ENCODE data around the gene LMNTD2.
"Not testable (repeated sequence)": the region's sequence is repeated elsewhere in the genome, so short reads cannot be mapped to it uniquely, and the experiment has no call there.

Gene LMNTD2

GRCh38 chr11:516918-517685 lies 43.4 kb downstream of the LMNTD2 start:
- DNase-seq (ENCODE audit: low spot score) = not testable (repeated sequence)

DNA sequence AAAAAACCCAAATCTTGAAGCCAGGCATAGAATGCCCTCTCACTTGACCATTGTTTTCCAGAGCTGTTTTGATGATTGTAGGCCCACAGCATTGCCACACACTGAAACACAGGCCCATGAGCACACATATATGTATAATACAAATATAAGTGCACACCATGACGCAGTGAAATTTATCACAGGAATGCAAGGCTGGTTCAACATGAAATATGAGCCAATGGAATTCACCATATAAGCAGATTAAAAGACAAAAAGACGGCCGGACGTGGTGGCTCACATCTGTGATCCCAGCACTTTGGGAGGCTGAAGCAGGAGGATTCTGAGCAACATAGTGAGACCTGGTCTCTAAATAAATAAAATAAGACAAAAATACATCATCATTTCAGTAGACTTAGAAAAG lies 44.1 kb downstream of the LMNTD2 start:
- DNase-seq (ENCODE audit: low spot score) = no peak

- DNase-seq (ENCODE audit: low spot score) = no peak
Measured at GRCh38 chr11:515131-515530, 45.4 kb downstream of the LMNTD2 start.

- DNase-seq (ENCODE audit: low spot score) = no peak
Measured at GRCh38 chr11:514606-515005, 45.9 kb downstream of the LMNTD2 start.

DNA sequence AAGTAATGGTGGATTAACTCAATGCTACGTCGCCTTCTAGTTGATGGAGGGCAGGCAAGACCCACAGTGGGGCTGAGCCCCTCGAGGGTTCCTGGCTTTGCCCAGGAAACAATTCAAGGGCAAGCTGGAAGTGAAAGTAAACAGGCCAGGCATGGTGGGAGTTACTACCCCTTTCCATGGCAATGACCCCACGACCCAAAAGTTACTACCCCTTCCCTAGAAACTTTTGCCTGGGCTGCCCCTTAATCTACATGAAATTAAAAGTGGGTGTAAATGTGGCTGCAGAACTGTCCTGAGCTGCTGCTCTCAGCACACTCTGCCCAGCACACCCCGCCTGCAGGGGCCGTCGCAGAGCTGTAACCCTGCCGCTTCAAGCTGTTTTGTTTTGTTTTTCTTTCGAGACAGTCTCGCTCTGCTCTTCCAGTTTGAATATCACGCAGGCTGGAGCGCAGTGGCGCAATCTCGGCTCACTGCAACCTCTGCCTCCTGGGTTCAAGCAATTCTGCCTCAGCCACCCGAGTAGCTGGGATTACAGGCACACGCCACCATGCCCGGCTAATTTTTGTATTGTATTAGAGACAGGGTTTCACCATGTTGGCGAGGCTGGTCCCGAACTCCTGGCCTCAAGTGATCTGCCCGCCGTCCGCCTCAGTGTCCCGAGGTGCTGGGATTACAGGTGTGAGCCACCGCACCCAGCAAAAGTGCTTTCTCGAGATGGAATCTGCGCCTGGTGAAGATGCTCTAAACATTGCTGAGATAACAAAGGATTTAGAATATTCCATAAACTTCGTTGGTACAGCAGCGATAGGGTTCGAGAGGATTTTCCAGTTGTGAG lies 47.6 kb downstream of the LMNTD2 start:
- DNase-seq (ENCODE audit: low spot score) = no peak

- no peak for DNase-seq (ENCODE audit: low spot score)
Measured at GRCh38 chr11:508956-509355, 51.6 kb downstream of the LMNTD2 start.

- no peak for DNase-seq (ENCODE audit: low spot score)
Measured at GRCh38 chr11:507727-508515, 52.6 kb downstream of the LMNTD2 start.

DNA sequence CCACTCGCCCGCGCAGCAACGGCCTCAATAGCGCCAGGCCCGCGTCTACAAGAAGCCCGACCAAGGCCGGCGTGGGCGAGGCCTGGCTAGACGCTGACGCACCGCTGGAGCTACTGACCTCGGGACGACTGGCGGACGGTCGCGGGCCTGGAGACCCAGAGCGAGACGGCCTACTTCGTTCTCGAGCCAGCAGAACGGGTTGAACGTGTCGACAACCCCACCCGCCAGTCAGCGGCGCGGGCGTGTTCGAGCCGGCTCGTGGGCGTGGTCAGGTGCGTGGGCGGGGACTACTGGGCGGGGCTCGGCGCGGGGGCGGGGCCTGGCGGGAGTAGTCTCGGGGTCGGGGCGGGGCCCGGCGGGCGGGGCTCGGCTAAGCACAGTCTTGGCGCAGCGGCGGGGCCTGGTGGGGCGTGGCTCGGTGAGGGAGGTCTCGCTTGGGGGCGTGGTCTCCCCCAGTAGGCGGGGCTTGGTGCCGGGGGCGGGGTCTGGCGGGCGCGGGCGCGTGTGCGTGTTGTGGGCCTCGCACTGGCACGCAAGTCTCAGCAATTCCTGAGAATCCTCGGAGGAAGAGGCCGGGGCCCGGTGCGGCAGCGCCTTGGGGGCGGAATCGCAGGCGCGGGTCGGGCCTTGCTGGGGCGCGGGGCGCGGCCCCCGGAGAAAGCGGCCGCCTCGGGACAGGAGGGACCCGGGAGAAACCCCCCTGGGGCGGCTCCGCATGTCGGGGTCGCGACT lies 53.4 kb downstream of the LMNTD2 start, which contains the start of gene RNH1:
TSS of gene RNH1 (minus strand) at position 248 of the 732 bp plus-strand sequence. CDS start 5,080 bp downstream, outside the sequence.
- peak; percentile 90 for DNase-seq (ENCODE audit: low spot score)

GRCh38 chr11:506238-506994 lies 54.1 kb downstream of the LMNTD2 start:
- DNase-seq (ENCODE audit: low spot score) = peak; percentile 95

- no peak for DNase-seq (ENCODE audit: low spot score)
Measured at GRCh38 chr11:504994-505344, 55.6 kb downstream of the LMNTD2 start.

Small RNAs within 50 kb of the gene (small RNA-seq; reads per million reads assigned to genes)
- 3.9 to 61.7 reads per million in 2 experiments for gene MIR210
